Ecto neural progenitor cell (in vitro differentiated cells): ENCODE data around the gene IVNS1ABP.
"Not testable (repeated sequence)": the region's sequence is repeated elsewhere in the genome, so short reads cannot be mapped to it uniquely, and the experiment has no call there.

ENCODE experiments used
- DNase-seq: peaks from one replicate; pipeline ENCODE4 v3.0.0-alpha.2; 2018; ENCODE audit warnings: low spot score

Gene IVNS1ABP

GRCh38 chr1:185328255-185328654 is 11.2 kb upstream of the IVNS1ABP start:
- no peak for DNase-seq

- no peak for DNase-seq
Measured at GRCh38 chr1:185325413-185325812, 8.4 kb upstream of the IVNS1ABP start.

GRCh38 chr1:185324118-185324517 is 7.1 kb upstream of the IVNS1ABP start:
- DNase-seq = no peak

- DNase-seq = no peak
Measured at GRCh38 chr1:185322636-185323035, 5.6 kb upstream of the IVNS1ABP start.

- not testable (repeated sequence) for DNase-seq
Measured at GRCh38 chr1:185321653-185322221, 4.7 kb upstream of the IVNS1ABP start.

- not testable (repeated sequence) for DNase-seq
Measured at GRCh38 chr1:185321104-185321503, 4.1 kb upstream of the IVNS1ABP start.

GRCh38 chr1:185319139-185319475 is 2.1 kb upstream of the IVNS1ABP start:
- no peak for DNase-seq

GRCh38 chr1:185318431-185319138 is 1.5 kb upstream of the IVNS1ABP start:
- no peak for DNase-seq

- DNase-seq = no peak
Measured at GRCh38 chr1:185317886-185318310, 855 bp upstream of the IVNS1ABP start.

GRCh38 chr1:185316163-185317033 is 645 bp downstream of the IVNS1ABP start:
- DNase-seq = peak; percentile 95

- no peak for DNase-seq
Measured at GRCh38 chr1:185315445-185316071, 1.5 kb downstream of the IVNS1ABP start.

GRCh38 chr1:185314411-185314810 is 2.6 kb downstream of the IVNS1ABP start:
- no peak for DNase-seq

- no peak for DNase-seq
Measured at GRCh38 chr1:185312361-185313138, 4.5 kb downstream of the IVNS1ABP start.

- DNase-seq = no peak
Measured at GRCh38 chr1:185311589-185312225, 5.3 kb downstream of the IVNS1ABP start.

- no peak for DNase-seq
Measured at GRCh38 chr1:185309566-185309965, 7.5 kb downstream of the IVNS1ABP start.

- no peak for DNase-seq
Measured at GRCh38 chr1:185308126-185308525, 8.9 kb downstream of the IVNS1ABP start.

GRCh38 chr1:185305419-185305818 is 11.6 kb downstream of the IVNS1ABP start:
- DNase-seq = no peak

GRCh38 chr1:185300152-185300551 is 16.9 kb downstream of the IVNS1ABP start:
- no peak for DNase-seq

GRCh38 chr1:185297982-185298381 is 19.1 kb downstream of the IVNS1ABP start:
- DNase-seq = no peak

GRCh38 chr1:185295091-185295490 is 22.0 kb downstream of the IVNS1ABP start:
- no peak for DNase-seq

GRCh38 chr1:185293967-185294542 is 23.0 kb downstream of the IVNS1ABP start:
- no peak for DNase-seq
